Non-pigmented ciliary epithelial cell (primary cell): Measurements from ENCODE around the gene GNPNAT1.
A peak's percentile ranks its signal among the peaks of the same experiment; 100 is the strongest.
"Not testable (repeated sequence)": the region's sequence is repeated elsewhere in the genome, so short reads cannot be mapped to it uniquely, and the experiment has no call there.

ENCODE experiments used
- DNase-seq: peaks from one replicate; pipeline ENCODE4 v3.0.0-alpha.2; 2010; ENCODE audit warnings: low read depth

The GNPNAT1 gene

GRCh38 chr14:52790011-52790755, 1.2 kb downstream of the GNPNAT1 start:
- DNase-seq: no peak

- no peak for DNase-seq
Observed at GRCh38 chr14:52789118-52789517, 2.3 kb downstream of the GNPNAT1 start.

- DNase-seq: no peak
Observed at GRCh38 chr14:52786887-52787286, 4.5 kb downstream of the GNPNAT1 start.

GRCh38 chr14:52783206-52783605, 8.2 kb downstream of the GNPNAT1 start:
- DNase-seq: no peak

GRCh38 chr14:52781629-52782028, 9.8 kb downstream of the GNPNAT1 start:
- DNase-seq: no peak

- DNase-seq: no peak
Observed at GRCh38 chr14:52780893-52781292, 10.5 kb downstream of the GNPNAT1 start.

- DNase-seq: no peak
Observed at GRCh38 chr14:52778702-52779101, 12.7 kb downstream of the GNPNAT1 start.

GRCh38 chr14:52776816-52777215, 14.6 kb downstream of the GNPNAT1 start:
- DNase-seq: no peak

GRCh38 chr14:52769887-52770286, 21.5 kb downstream of the GNPNAT1 start:
- DNase-seq: no peak

- DNase-seq: no peak
Observed at GRCh38 chr14:52767058-52767833, 24.2 kb downstream of the GNPNAT1 start.

- not testable (repeated sequence) for DNase-seq
Observed at GRCh38 chr14:52762923-52763322, 28.5 kb downstream of the GNPNAT1 start.

- no peak for DNase-seq
Observed at GRCh38 chr14:52759145-52759544, 32.3 kb downstream of the GNPNAT1 start.

GRCh38 chr14:52755607-52756316, 35.6 kb downstream of the GNPNAT1 start:
- no peak for DNase-seq

- DNase-seq: no peak
Observed at GRCh38 chr14:52748647-52749292, 42.6 kb downstream of the GNPNAT1 start.

GRCh38 chr14:52741865-52742264, 49.5 kb downstream of the GNPNAT1 start:
- DNase-seq: no peak

- DNase-seq: no peak
Observed at GRCh38 chr14:52740751-52741150, 50.7 kb downstream of the GNPNAT1 start.

- no peak for DNase-seq
Observed at GRCh38 chr14:52738409-52738808, 53.0 kb downstream of the GNPNAT1 start.

- no peak for DNase-seq
Observed at GRCh38 chr14:52735921-52736489, 55.4 kb downstream of the GNPNAT1 start.

GRCh38 chr14:52733824-52734223, 57.6 kb downstream of the GNPNAT1 start:
- no peak for DNase-seq

GRCh38 chr14:52730709-52731111, 60.7 kb downstream of the GNPNAT1 start:
- DNase-seq: no peak

GRCh38 chr14:52729925-52730708, 61.3 kb downstream of the GNPNAT1 start, which contains the start of gene STYX:
TSS of gene STYX (plus strand) at chr14:52730166. CDS start at chr14:52730475, 309 bp downstream.
- DNase-seq: peak; percentile 81
